HepG2 (cell line): ENCODE measurements around the gene ZC3H7B. TPM values are rescaled to one million over a fixed set of nuclear protein-coding genes. Genes with fewer than 3 reads are reported as not detected.

ENCODE experiments used
- ATF4 ChIP-seq, 2 experiments: fragments of 450-650 bp in 1 of 2; sonication (generic) in 1 of 2; formaldehyde crosslinking; IDR thresholded peaks; 2 replicates each; pipeline versions ENCODE4 v1.5.0 to v1.8.0; 2020 to 2022; ENCODE audit warnings: mild to moderate bottlenecking in 1 of 2, missing genetic modification reagents in 1 of 2
- CBFB ChIP-seq: sonication (generic); formaldehyde crosslinking; IDR thresholded peaks from 2 replicates; pipeline ENCODE4 v1.4.0; 2020; ENCODE audit warnings: missing genetic modification reagents
- CEBPZ ChIP-seq: IDR thresholded peaks from 2 replicates; pipeline ENCODE4 v1.6.1; 2012; ENCODE audit warnings: low read length, improper control_type of control experiment
- CTCF ChIP-seq: sonication (generic); formaldehyde crosslinking; IDR thresholded peaks from 2 replicates; pipeline ENCODE4 v1.5.0; 2020; ENCODE audit warnings: mild to moderate bottlenecking, missing genetic modification reagents, moderate library complexity
- DNMT1 ChIP-seq: sonication (generic); formaldehyde crosslinking; IDR thresholded peaks from 2 replicates; pipeline ENCODE4 v1.5.1; 2020; ENCODE audit warnings: mild to moderate bottlenecking, missing genetic modification reagents
- EED ChIP-seq: sonication (generic); formaldehyde crosslinking; IDR thresholded peaks from 2 replicates; pipeline ENCODE4 v1.5.0; 2020; ENCODE audit warnings: mild to moderate bottlenecking, missing genetic modification reagents
- FOXC1 ChIP-seq: sonication (generic); formaldehyde crosslinking; IDR thresholded peaks from 2 replicates; pipeline ENCODE4 v1.8.0; 2022; ENCODE audit warnings: mild to moderate bottlenecking, missing genetic modification reagents, borderline replicate concordance
- GRHL1 ChIP-seq: sonication (generic); formaldehyde crosslinking; conservative IDR thresholded peaks from 2 replicates; pipeline ENCODE4 v1.8.0; 2022; ENCODE audit warnings: missing genetic modification reagents
- KAT7 ChIP-seq: IDR thresholded peaks from 2 replicates; pipeline ENCODE4 v1.6.1; 2018; ENCODE audit warnings: borderline replicate concordance, missing compliant biosample characterization
- KLF6 ChIP-seq: IDR thresholded peaks from 2 replicates; pipeline ENCODE4 v1.8.0; 2016; ENCODE audit warnings: missing biosample characterization, missing genetic modification reagents
- NAIF1 ChIP-seq: sonication (generic); formaldehyde crosslinking; IDR thresholded peaks from 2 replicates; pipeline ENCODE4 v1.5.0; 2020; ENCODE audit warnings: mild to moderate bottlenecking, missing genetic modification reagents, borderline replicate concordance
- POLR2AphosphoS2 ChIP-seq: IDR thresholded peaks from 2 replicates; pipeline ENCODE4 v1.6.1; 2011; ENCODE audit warnings: low read depth, low read length, improper control_type of control experiment
- SIX4 ChIP-seq: sonication (generic); formaldehyde crosslinking; IDR thresholded peaks from 2 replicates; pipeline ENCODE4 v1.4.0; 2020; ENCODE audit warnings: missing genetic modification reagents
- ZFP36 ChIP-seq: fragments of 150-350 bp; IDR thresholded peaks from 2 replicates; pipeline ENCODE4 v1.6.1; 2018; ENCODE audit warnings: borderline replicate concordance, low read length, low read depth; ENCODE audit not compliant: partially characterized antibody
- ZFP90 ChIP-seq: sonication (generic); formaldehyde crosslinking; IDR thresholded peaks from 2 replicates; pipeline ENCODE4 v1.8.0; 2022; ENCODE audit warnings: missing genetic modification reagents, mild to moderate bottlenecking, inconsistent platforms, borderline replicate concordance
- ZMAT3 ChIP-seq: sonication (generic); formaldehyde crosslinking; conservative IDR thresholded peaks from 2 replicates; pipeline ENCODE4 v1.7.0; 2021; ENCODE audit warnings: missing genetic modification reagents
- ZNF138 ChIP-seq: sonication (generic); formaldehyde crosslinking; IDR thresholded peaks from 2 replicates; pipeline ENCODE4 v1.5.0; 2020; ENCODE audit warnings: mild to moderate bottlenecking, low read depth, missing genetic modification reagents
- ZNF34 ChIP-seq: sonication (generic); formaldehyde crosslinking; IDR thresholded peaks from 2 replicates; pipeline ENCODE4 v1.4.0; 2020; ENCODE audit warnings: mild to moderate bottlenecking, missing genetic modification reagents, borderline replicate concordance
- ZNF350 ChIP-seq: sonication (generic); formaldehyde crosslinking; IDR thresholded peaks from 2 replicates; pipeline ENCODE4 v1.4.0; 2020; ENCODE audit warnings: mild to moderate bottlenecking, low read depth, missing genetic modification reagents, borderline replicate concordance
- ZNF383 ChIP-seq: sonication (generic); formaldehyde crosslinking; IDR thresholded peaks from 2 replicates; pipeline ENCODE4 v1.4.0; 2020; ENCODE audit warnings: missing genetic modification reagents, mild to moderate bottlenecking, borderline replicate concordance
- ZNF510 ChIP-seq: sonication (generic); formaldehyde crosslinking; IDR thresholded peaks from 2 replicates; pipeline ENCODE4 v1.4.0; 2020; ENCODE audit warnings: low read depth, mild to moderate bottlenecking, missing genetic modification reagents
- ZNF709 ChIP-seq: sonication (generic); formaldehyde crosslinking; IDR thresholded peaks from 2 replicates; pipeline ENCODE4 v1.5.0; 2020; ENCODE audit warnings: mild to moderate bottlenecking, missing genetic modification reagents
- ZNF891 ChIP-seq: sonication (generic); formaldehyde crosslinking; IDR thresholded peaks from 2 replicates; pipeline ENCODE4 v1.5.0; 2020; ENCODE audit warnings: mild to moderate bottlenecking, missing genetic modification reagents
- polyA plus RNA-seq, 8 experiments: library from polyadenylated mRNA; depleted of rRNA in 3 of 8; stranded (reverse) in 7 of 8; unstranded in 1 of 8; fragments of >200 nt; fragmentation: Illumina TruSeq in 4 of 8; extraction: Trizol in 4 of 8; gene quantifications; 2 replicates each; pipeline versions ENCODE4 v1.2.1 to v1.2.3, GENCODE V29; 2011 to 2016; ENCODE audit warnings: low read depth in 4 of 8, missing spikeins in 1 of 8, mixed read lengths in 1 of 8; ENCODE audit not compliant: insufficient read depth in 1 of 8
- total RNA-seq, 5 experiments: library from RNA; depleted of rRNA; stranded (reverse); fragments of >200 nt; fragmentation: Illumina TruSeq; extraction: Trizol; gene quantifications; 2 replicates each; pipeline ENCODE4 v1.2.3, GENCODE V29; 2016; ENCODE audit warnings: low read depth in 1 of 5

The ZC3H7B gene
- total and polyA plus RNA-seq, 2 of the 13 experiments (the other 11 are each of a cell fraction or from before 2014, with no cell fraction given), result 26.4 to 37.2 TPM

GRCh38 chr22:41288245-41288946 is 12.9 kb upstream of the ZC3H7B start (continued):
- TF ChIP-seq ZNF510 (CRISPR knock-in tag), result no peak
- TF ChIP-seq CTCF (CRISPR knock-in tag), result peak; percentile 10; the same call in 1 of the 2 replicates
- TF ChIP-seq NAIF1, result no peak
- TF ChIP-seq FOXC1 (CRISPR knock-in tag), result no peak
- TF ChIP-seq ZNF34 (CRISPR knock-in tag), result no peak
- TF ChIP-seq CBFB (CRISPR knock-in tag), result no peak
- no peak for TF ChIP-seq ZMAT3
- TF ChIP-seq ZNF350 (CRISPR knock-in tag), result peak; percentile 39; the same call in 1 of the 2 replicates
- no peak for TF ChIP-seq EED (CRISPR knock-in tag)
- no peak for TF ChIP-seq POLR2AphosphoS2
- TF ChIP-seq ZFP90 (CRISPR knock-in tag), result no peak
- TF ChIP-seq GRHL1 (CRISPR knock-in tag), result no peak
- TF ChIP-seq ZNF709, result no peak
- no peak for TF ChIP-seq ATF4 (CRISPR knock-in tag; IDR thresholded peaks at IDR 0.05)
- no peak for TF ChIP-seq ZNF891 (CRISPR knock-in tag)
- no peak for TF ChIP-seq KAT7 (CRISPR knock-in tag)
- no peak for TF ChIP-seq DNMT1
- no peak for TF ChIP-seq ZNF383
- TF ChIP-seq ZFP36, result no peak
- no peak for TF ChIP-seq KLF6
- TF ChIP-seq CEBPZ, result no peak
- TF ChIP-seq ZNF138 (CRISPR knock-in tag), result no peak
- 0 out of 2 replicates have a peak, but pooled peaks have one; percentile 11 for TF ChIP-seq SIX4 (CRISPR knock-in tag)
